HG03432 (cell line): ENCODE results near the gene NAALADL2.
"Not testable (repeated sequence)": the region's sequence is repeated elsewhere in the genome, so short reads cannot be mapped to it uniquely, and the experiment has no call there.

ENCODE experiments used
- ATAC-seq: cut with Tn5 transposase; IDR thresholded peaks from one replicate; pipeline ENCODE4 v1.9.1; 2021; ENCODE audit warnings: mild to moderate bottlenecking, moderate library complexity; ENCODE audit not compliant: unreplicated experiment

The NAALADL2 gene

GRCh38 chr3:175460849-175461399 is 601.8 kb downstream of the NAALADL2 start:
- ATAC-seq, result not testable (repeated sequence)

DNA sequence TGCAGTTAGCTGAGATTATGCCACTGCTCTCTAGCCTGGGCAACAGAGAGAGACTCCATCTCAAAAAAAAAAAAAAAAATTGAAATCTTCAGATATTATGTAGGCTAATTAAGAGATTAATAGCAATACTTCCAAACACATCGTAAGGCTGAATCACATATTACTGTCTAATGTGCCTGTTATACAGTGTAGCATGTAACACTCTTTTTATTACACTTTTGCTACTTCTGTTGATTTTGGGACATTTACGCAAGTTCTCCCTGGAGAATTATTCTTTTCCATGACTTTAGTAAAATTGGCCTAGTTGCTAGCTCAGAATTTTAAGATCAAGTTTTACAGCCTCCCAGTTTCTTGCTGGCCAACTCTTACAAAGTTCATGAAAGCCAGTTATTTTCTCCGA is 605.2 kb downstream of the NAALADL2 start:
- no peak for ATAC-seq

DNA sequence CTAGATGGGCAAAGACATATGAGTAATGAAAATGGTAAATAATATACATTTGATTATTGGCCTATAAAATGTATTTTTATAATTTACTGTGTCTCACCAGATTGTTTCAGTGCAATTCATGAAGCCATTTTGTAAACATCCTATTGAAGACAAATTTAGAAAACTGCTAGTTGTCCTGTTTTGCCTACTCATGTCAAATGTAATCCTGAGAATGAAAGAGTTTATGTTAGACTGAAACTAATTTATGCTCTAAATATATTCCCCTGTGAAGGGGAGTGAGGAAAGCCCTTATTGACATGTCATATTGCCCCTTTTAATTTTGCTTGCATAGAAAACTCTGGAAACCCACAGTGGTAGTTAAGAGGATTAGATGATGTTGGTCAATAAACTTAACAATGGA is 610.0 kb downstream of the NAALADL2 start:
- ATAC-seq, result no peak

- no peak for ATAC-seq
Measured at GRCh38 chr3:175475765-175476164, 616.6 kb downstream of the NAALADL2 start.

DNA sequence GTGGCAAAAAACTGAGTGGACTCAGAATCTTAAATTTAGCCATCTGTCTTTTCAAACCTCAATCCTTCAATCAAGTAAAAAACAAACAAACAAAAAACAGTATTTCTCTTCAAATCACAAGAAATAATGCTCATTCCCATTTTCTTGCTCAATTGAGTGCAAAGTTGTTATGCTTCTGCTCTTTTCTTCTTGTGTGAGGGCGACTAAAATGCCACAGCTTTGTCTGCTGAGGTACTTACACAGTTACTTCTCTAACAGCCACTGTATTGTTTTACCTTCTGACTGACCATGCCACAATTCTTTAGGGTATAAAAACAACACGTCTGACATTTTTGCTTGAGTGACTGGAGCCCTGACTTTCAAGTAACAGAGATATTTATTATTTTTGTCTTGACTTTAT is 617.4 kb downstream of the NAALADL2 start:
- no peak for ATAC-seq

GRCh38 chr3:175477651-175478224 is 618.6 kb downstream of the NAALADL2 start:
- peak; percentile 99 for ATAC-seq

GRCh38 chr3:175478301-175478700 is 619.2 kb downstream of the NAALADL2 start:
- ATAC-seq, result no peak

GRCh38 chr3:175479175-175479574 is 620.0 kb downstream of the NAALADL2 start:
- ATAC-seq, result no peak

GRCh38 chr3:175479800-175480199 is 620.7 kb downstream of the NAALADL2 start:
- no peak for ATAC-seq

GRCh38 chr3:175484666-175485065 is 625.5 kb downstream of the NAALADL2 start:
- ATAC-seq, result peak; percentile 35

GRCh38 chr3:175485436-175485835 is 626.3 kb downstream of the NAALADL2 start:
- ATAC-seq, result no peak

- peak; percentile 73 for ATAC-seq
Measured at GRCh38 chr3:175486255-175486654, 627.1 kb downstream of the NAALADL2 start.

DNA sequence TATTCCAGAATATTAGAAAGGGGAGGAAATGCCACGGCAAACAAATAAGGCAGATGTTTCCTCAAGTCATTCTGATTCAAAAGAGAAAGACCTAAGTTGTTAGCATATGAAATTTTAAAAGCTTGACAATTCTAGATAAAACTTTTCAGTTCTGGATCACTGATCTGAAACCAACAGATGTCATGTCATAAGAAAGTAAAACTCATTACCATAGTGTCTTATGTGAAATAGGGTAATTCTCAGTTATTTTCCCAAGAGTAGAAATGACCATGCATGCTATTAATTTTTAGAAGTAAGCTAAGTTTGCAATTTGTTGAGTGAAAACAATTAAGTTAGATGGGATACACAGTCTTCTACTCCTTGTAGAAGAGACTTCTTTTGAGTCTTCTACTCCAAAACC is 630.3 kb downstream of the NAALADL2 start:
- ATAC-seq, result peak; percentile 72

DNA sequence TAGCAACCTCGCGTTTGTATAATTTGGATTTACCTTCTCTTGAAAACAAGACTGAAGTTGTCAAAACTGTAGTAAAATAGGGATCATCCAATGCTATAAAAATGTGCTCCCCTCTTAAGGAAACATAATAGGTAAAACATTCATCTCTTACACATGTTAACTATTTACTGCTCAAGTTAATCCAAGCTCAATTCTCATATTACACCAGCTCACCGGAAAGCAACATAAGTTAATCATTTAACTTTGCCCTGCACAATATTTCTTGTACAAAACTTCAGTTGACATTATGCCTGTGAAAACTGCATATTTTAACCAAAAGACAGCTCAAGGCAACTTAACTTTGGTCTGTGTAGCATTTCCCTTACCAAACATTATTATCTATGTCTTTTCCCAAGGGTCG is 634.2 kb downstream of the NAALADL2 start:
- no peak for ATAC-seq

GRCh38 chr3:175495331-175495730 is 636.2 kb downstream of the NAALADL2 start:
- ATAC-seq, result peak; percentile 98

- no peak for ATAC-seq
Measured at GRCh38 chr3:175502155-175502554, 643.0 kb downstream of the NAALADL2 start.

GRCh38 chr3:175511219-175511785 is 652.2 kb downstream of the NAALADL2 start:
- ATAC-seq, result no peak

DNA sequence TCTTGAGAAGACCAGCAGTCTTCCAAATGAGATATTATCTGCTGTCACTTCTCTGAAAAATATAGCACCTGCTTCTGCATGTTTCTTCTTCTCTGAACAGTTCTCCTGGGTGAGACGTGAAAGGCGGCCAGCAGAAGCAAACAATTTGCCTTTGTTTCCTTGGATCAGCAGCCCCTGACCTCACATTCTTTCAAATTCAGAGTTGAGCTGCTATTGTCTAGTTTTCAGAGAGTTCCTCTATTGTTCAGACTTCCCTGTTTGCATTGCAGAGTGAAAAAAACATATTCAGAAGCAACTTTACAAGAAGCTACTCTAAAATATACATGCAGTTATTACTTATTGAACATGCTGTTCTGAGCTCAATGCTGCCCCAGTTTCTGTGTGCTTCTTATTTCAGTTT is 653.6 kb downstream of the NAALADL2 start:
- no peak for ATAC-seq

- ATAC-seq, result peak; percentile 95
Measured at GRCh38 chr3:175518459-175518858, 659.3 kb downstream of the NAALADL2 start.

- ATAC-seq, result no peak
Measured at GRCh38 chr3:175521406-175521805, 662.3 kb downstream of the NAALADL2 start.

DNA sequence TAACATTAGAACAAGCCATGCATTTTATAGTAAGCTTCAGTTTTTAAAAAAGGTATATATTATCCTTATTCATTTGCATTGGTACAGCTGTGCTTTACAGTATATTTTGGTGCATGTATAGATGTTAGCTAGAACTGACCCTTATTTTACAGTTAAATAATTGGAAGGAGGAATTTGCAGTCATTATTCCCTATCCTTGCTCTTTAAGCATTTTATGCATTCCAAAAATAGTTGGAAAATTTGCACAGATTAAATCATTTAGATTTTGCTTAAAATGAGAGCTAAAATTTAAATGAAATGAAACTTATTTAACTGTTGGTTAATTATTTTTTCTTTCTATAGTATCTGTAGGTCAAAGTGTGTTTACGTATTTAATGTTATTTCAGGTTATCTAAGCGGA is 667.1 kb downstream of the NAALADL2 start:
- ATAC-seq, result no peak

GRCh38 chr3:175526609-175527280 is 667.6 kb downstream of the NAALADL2 start:
- ATAC-seq, result peak; percentile 71
